HepG2 (cell line): ENCODE data around the gene SLC50A1. TPM values are rescaled to one million over a fixed set of nuclear protein-coding genes. Genes with fewer than 3 reads are reported as not detected.
A peak's percentile ranks its signal among the peaks of the same experiment; 100 is the strongest.

ENCODE experiments used
- ATAC-seq: fragments of 200-7000 bp; cut with Tn5 transposase; 3 replicates; pipeline ENCODE4 v1.9.1; 2020; ENCODE audit warnings: mild to moderate bottlenecking, moderate library complexity
- BruUV-seq: library from RNA; stranded (reverse); fragments of 400-500 nt; replicated peaks from 2 replicates; lab custom pipeline; 2021; lab: Mats Ljungman, UMichigan
- CTCF ChIA-PET: fragments of 300-600 bp; formaldehyde crosslinking; extraction: SDS; loops from one replicate; lab custom pipeline; 2021; ENCODE audit warnings: low total read pairs, inconsistent platforms, low intra/inter-chr PET ratio; lab: Yijun Ruan, JAX
- POLR2A ChIA-PET: fragments of 350-600 bp; sonication (Branson Sonifier 250); formaldehyde crosslinking; loops from one replicate; lab custom pipeline; 2020; ENCODE audit warnings: antibody characterized with exemption, inconsistent platforms; lab: Yijun Ruan, JAX
- DNase-seq: peaks from one replicate; pipeline ENCODE4 v3.0.0-alpha.2; 2015; ENCODE audit warnings: low spot score
- FAIRE-seq: peaks from 3 replicates; lab custom pipeline; 2011; peaks lifted over from hg19 to GRCh38; lab: Jason Lieb, UNC
- H2AFZ ChIP-seq: one replicate; pipeline ENCODE4 v1.6.1; 2011; ENCODE audit warnings: low read length, inconsistent platforms
- H3K27ac ChIP-seq: fragments of 300-600 bp; 3 replicates; pipeline ENCODE4 v1.8.0; 2011; ENCODE audit warnings: mixed run types, mild to moderate bottlenecking, mixed read lengths, low read length, inconsistent platforms; ENCODE audit not compliant: insufficient read depth; ENCODE audit errors: extremely low read length
- H3K27me3 ChIP-seq, 2 experiments: fragments of 200-600 bp in 1 of 2; 2 replicates in 1 of 2; 3 replicates in 1 of 2; pipeline versions ENCODE4 v1.6.0 to v1.8.0; 2011; ENCODE audit warnings: low read length in 2 of 2, mild to moderate bottlenecking in 2 of 2, moderate library complexity in 2 of 2, inconsistent platforms in 1 of 2; ENCODE audit not compliant: insufficient read depth in 2 of 2, control insufficient read depth in 1 of 2
- H3K36me3 ChIP-seq, 2 experiments: fragments of 200-600 bp in 1 of 2; replicated peaks in 1 of 2; 2 replicates in 1 of 2; 3 replicates in 1 of 2; pipeline versions ENCODE4 v1.5.1 to v1.8.0; 2011; ENCODE audit warnings: low read length in 2 of 2, inconsistent platforms in 1 of 2; ENCODE audit not compliant: insufficient read depth in 2 of 2, control insufficient read depth in 1 of 2
- H3K4me1 ChIP-seq: 2 replicates; pipeline ENCODE4 v1.5.1; 2012; ENCODE audit warnings: low read length, inconsistent platforms; ENCODE audit not compliant: insufficient read depth
- H3K4me2 ChIP-seq: 2 replicates; pipeline ENCODE4 v1.6.0; 2011; ENCODE audit warnings: low read depth, low read length, inconsistent platforms
- H3K4me3 ChIP-seq, 3 experiments: fragments of 200-600 bp in 1 of 3; sonication (generic), shearing (Covaris generic) in 1 of 3; replicated peaks in 1 of 3; 2 replicates each; pipeline ENCODE4 v1.5.1; 2011 to 2016; ENCODE audit warnings: low read length in 3 of 3, inconsistent platforms in 2 of 3, low read depth in 2 of 3, mild to moderate bottlenecking in 2 of 3, control low read depth in 1 of 3, mixed read lengths in 1 of 3; ENCODE audit not compliant: insufficient read depth in 1 of 3
- H3K79me2 ChIP-seq: one replicate; pipeline ENCODE4 v1.6.1; 2011; ENCODE audit warnings: low read length, inconsistent platforms; ENCODE audit not compliant: insufficient read depth
- H3K9ac ChIP-seq: 2 replicates; pipeline ENCODE4 v1.6.0; 2011; ENCODE audit warnings: mild to moderate bottlenecking, low read depth, low read length, inconsistent platforms; ENCODE audit not compliant: insufficient read depth
- H3K9me3 ChIP-seq: 2 replicates; pipeline ENCODE4 v1.5.1; 2012; ENCODE audit warnings: mild to moderate bottlenecking, low read length
- H4K20me1 ChIP-seq: 2 replicates; pipeline ENCODE4 v1.6.0; 2011; ENCODE audit warnings: inconsistent platforms, mild to moderate bottlenecking, low read length, moderate library complexity; ENCODE audit not compliant: insufficient read depth
- ATF7-NPFF ChIP-seq: sonication (generic); formaldehyde crosslinking; IDR thresholded peaks from 2 replicates; pipeline ENCODE4 v1.8.1; 2023; ENCODE audit warnings: mild to moderate bottlenecking, low read depth, missing genetic modification reagents, moderate library complexity
- BHLHE40 ChIP-seq: IDR thresholded peaks from 2 replicates; pipeline ENCODE4 v1.6.1; 2011; ENCODE audit warnings: low read length, improper control_type of control experiment
- ETV5 ChIP-seq: IDR thresholded peaks from 2 replicates; pipeline ENCODE4 v1.6.1; 2018; ENCODE audit warnings: missing biosample characterization, missing genetic modification reagents, inconsistent platforms, borderline replicate concordance
- HNRNPK ChIP-seq: fragments of 200-400 bp; formaldehyde crosslinking; IDR thresholded peaks from 2 replicates; pipeline ENCODE4 v1.6.1; 2018; ENCODE audit warnings: low read length, low read depth, moderate library complexity, mild to moderate bottlenecking; ENCODE audit not compliant: poor library complexity, severe bottlenecking
- HNRNPL ChIP-seq: fragments of 200-400 bp; formaldehyde crosslinking; IDR thresholded peaks from 2 replicates; pipeline ENCODE4 v1.6.1; 2017; ENCODE audit warnings: mild to moderate bottlenecking, low read depth, low read length
- ISL2 ChIP-seq: sonication (generic); formaldehyde crosslinking; IDR thresholded peaks from 2 replicates; pipeline ENCODE4 v1.5.0; 2020; ENCODE audit warnings: missing genetic modification reagents
- MIER2 ChIP-seq: IDR thresholded peaks from 2 replicates; pipeline ENCODE4 v1.6.1; 2016; ENCODE audit warnings: missing biosample characterization, missing genetic modification reagents
- NR2F6 ChIP-seq, 2 experiments: IDR thresholded peaks; 2 replicates each; pipeline ENCODE4 v1.6.1; 2016; ENCODE audit warnings: antibody characterized with exemption in 1 of 2, mild to moderate bottlenecking in 1 of 2
- POLR2A ChIP-seq, 2 experiments: IDR thresholded peaks; 2 replicates each; pipeline ENCODE4 v1.6.1; 2011; ENCODE audit warnings: low read depth in 2 of 2, low read length in 2 of 2, mild to moderate bottlenecking in 1 of 2, moderate library complexity in 1 of 2; ENCODE audit not compliant: insufficient read depth in 1 of 2
- RFX3 ChIP-seq: IDR thresholded peaks from 2 replicates; pipeline ENCODE4 v1.6.1; 2016; ENCODE audit warnings: missing biosample characterization, missing genetic modification reagents
- RXRA ChIP-seq: sonication (generic); formaldehyde crosslinking; IDR thresholded peaks from 2 replicates; pipeline ENCODE4 v1.5.1; 2020; ENCODE audit warnings: missing genetic modification reagents
- SRSF4 ChIP-seq: fragments of 200-400 bp; formaldehyde crosslinking; IDR thresholded peaks from one replicate; pipeline ENCODE4 v1.6.1; 2018; ENCODE audit warnings: mild to moderate bottlenecking, low read depth, low read length, moderate library complexity; ENCODE audit not compliant: poor library complexity, severe bottlenecking
- ZNF446 ChIP-seq: sonication (generic); formaldehyde crosslinking; IDR thresholded peaks from 2 replicates; pipeline ENCODE4 v1.5.0; 2020; ENCODE audit warnings: mild to moderate bottlenecking, missing genetic modification reagents
- ZNF607 ChIP-seq: sonication (generic); formaldehyde crosslinking; IDR thresholded peaks from 2 replicates; pipeline ENCODE4 v1.5.1; 2020; ENCODE audit warnings: missing genetic modification reagents, mild to moderate bottlenecking, borderline replicate concordance
- ZNF777 ChIP-seq: sonication (generic); formaldehyde crosslinking; IDR thresholded peaks from 2 replicates; pipeline ENCODE4 v1.4.0; 2020; ENCODE audit warnings: missing genetic modification reagents
- WGBS: methylation state at CpG from one replicate; pipeline ENCODE4 v1.1.6; 2017; ENCODE audit warnings: low lambda C conversion rate; 5-methylcytosine and 5-hydroxymethylcytosine counted together
- in situ Hi-C: cut with HindIII; loops from 2 replicates; pipeline ENCODE4 v1.10.0; 2017; ENCODE audit warnings: low pct_unique_long_range_greater_than_20kb; ENCODE audit not compliant: extremely low pct_ligation_motif_present
- intact Hi-C: fragments of 100-400 bp; cut with micrococcal nuclease; formaldehyde crosslinking; loops from one replicate; pipeline ENCODE4 v1.10.0; 2022; ENCODE audit not compliant: unreplicated experiment
- polyA plus RNA-seq, 8 experiments: library from polyadenylated mRNA; depleted of rRNA in 3 of 8; stranded (reverse) in 7 of 8; unstranded in 1 of 8; fragments of >200 nt; fragmentation: Illumina TruSeq in 4 of 8; extraction: Trizol in 4 of 8; gene quantifications; 2 replicates each; pipeline versions ENCODE4 v1.2.1 to v1.2.3, GENCODE V29; 2011 to 2016; ENCODE audit warnings: low read depth in 4 of 8, missing spikeins in 1 of 8, mixed read lengths in 1 of 8; ENCODE audit not compliant: insufficient read depth in 1 of 8
- total RNA-seq, 5 experiments: library from RNA; depleted of rRNA; stranded (reverse); fragments of >200 nt; fragmentation: Illumina TruSeq; extraction: Trizol; gene quantifications; 2 replicates each; pipeline ENCODE4 v1.2.3, GENCODE V29; 2016; ENCODE audit warnings: low read depth in 1 of 5
- TF ChIP-seq, protein P1 (sequence below): IDR thresholded peaks from 2 replicates; pipeline ENCODE4 v1.6.1; 2016; ENCODE audit warnings: low read depth
- TF ChIP-seq, protein P2 (sequence below): sonication (generic); formaldehyde crosslinking; IDR thresholded peaks from 2 replicates; pipeline ENCODE4 v1.4.0; 2020; ENCODE audit warnings: mild to moderate bottlenecking, missing genetic modification reagents
- TF ChIP-seq, protein P3 (sequence below): sonication (generic); formaldehyde crosslinking; IDR thresholded peaks from 2 replicates; pipeline ENCODE4 v1.9.0; 2022; ENCODE audit warnings: low read depth, missing genetic modification reagents

Gene SLC50A1
- total and polyA plus RNA-seq, 2 of the 13 experiments (the other 11 are each of a cell fraction or from before 2014, with no cell fraction given): 22.5 to 46.8 TPM

DNA sequence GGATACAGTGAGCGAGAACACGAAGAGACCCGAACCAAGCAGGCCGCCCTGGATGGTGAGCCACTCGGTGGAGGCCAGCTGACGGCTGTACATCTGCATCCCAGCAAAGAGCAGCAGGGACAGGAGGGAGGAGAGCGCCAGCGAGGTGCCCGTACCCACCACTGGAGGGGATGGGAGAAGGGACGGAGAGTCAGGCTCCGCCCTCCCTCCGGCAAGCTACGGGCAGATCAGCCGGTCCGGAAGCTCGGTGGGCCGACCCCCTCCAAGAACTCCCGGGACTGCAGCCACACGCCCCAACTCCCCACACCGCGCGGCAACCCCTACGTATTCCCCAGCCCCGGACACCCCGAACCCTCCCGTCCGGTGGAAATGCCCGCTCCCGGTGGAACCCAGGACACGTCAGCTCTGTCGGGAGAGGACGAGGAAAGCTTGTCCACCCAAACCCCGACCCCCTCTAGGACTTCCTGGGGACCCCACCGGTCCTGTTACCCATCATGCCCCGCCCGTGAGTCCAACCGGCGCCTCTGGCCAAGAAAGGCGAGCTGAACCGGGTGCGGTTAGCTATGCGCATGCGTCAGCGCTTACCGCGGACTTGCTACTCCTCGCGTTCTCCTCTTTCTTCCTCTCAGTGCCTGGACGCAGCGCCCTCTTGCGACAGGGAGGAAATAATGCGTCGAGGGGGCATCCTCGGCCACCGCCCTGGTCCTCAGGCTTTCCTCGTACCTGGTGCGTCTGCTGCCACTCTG, 37.3 kb downstream of the SLC50A1 start, which contains the start of gene KRTCAP2:
Gene KRTCAP2, minus strand, starts transcription at position 573 of the 746 bp plus-strand sequence. Its CDS starts 80 bp downstream, at position 493.
- ATAC-seq (peak; percentile 78), FAIRE-seq (peak; percentile 88), DNase-seq (peak; percentile 93)
- H3K4me1 ChIP-seq: peaks cover 43% of the 10 kb centered on the region
- POLR2A ChIA-PET: interaction anchor here (0.9 to 2.2 kb wide), 14 partner anchors 21 to 218 kb away, joined by 3 to 30 read pairs (median 6); partner anchors contain the start of genes DPM3 and SLC50A1
- H3K4me3 ChIP-seq: peak within 1 kb of the TSS; percentile 71 to 92 (median 79)
- H3K27me3 ChIP-seq: 0 out of 5 replicates have a peak, but pooled peaks cover 0 to 1% of the 10 kb centered on the region in 2 experiments
- CTCF ChIA-PET: interaction anchor here (1.2 kb wide), 2 partner anchors 34 to 87 kb away, joined by 3 read pairs; no protein-coding TSS in a partner anchor
- peaks cover 0 to 12% of the 10 kb centered on the region in 2 experiments; a peak in 2 of 5 replicates for H3K36me3 ChIP-seq
- H3K9me3 ChIP-seq: no peaks in the 10 kb centered on the region
- peak within 1 kb of the TSS; percentile 83 for H3K4me2 ChIP-seq
- H4K20me1 ChIP-seq: no peaks in the 10 kb centered on the region
- peak within 1 kb of the TSS; percentile 73 for H3K27ac ChIP-seq
- BruUV-seq: TSS peak; percentile 75
- peak within 1 kb of the TSS; percentile 80 for H3K9ac ChIP-seq
- in situ Hi-C loops: no loop called here
- H2AFZ ChIP-seq: no peak within 1 kb of the TSS
- 1% methylated on average over 20 of the region's 57 CpGs for WGBS
- intact Hi-C loops: no loop called here
- peaks cover 10% of the 10 kb centered on the region for H3K79me2 ChIP-seq
- no peak for TF ChIP-seq NR2F6 (IDR thresholded peaks at IDR 0.05)
- TF ChIP-seq NR2F6 (CRISPR knock-in tag; IDR thresholded peaks at IDR 0.05): 0 out of 2 replicates have a peak, but pooled peaks have one; percentile 61
- TF ChIP-seq ZNF446 (CRISPR knock-in tag): peak; percentile 82; the same call in 1 of the 2 replicates
- TF ChIP-seq MIER2: 0 out of 2 replicates have a peak, but pooled peaks have one; percentile 14
- TF ChIP-seq, protein P1, sequence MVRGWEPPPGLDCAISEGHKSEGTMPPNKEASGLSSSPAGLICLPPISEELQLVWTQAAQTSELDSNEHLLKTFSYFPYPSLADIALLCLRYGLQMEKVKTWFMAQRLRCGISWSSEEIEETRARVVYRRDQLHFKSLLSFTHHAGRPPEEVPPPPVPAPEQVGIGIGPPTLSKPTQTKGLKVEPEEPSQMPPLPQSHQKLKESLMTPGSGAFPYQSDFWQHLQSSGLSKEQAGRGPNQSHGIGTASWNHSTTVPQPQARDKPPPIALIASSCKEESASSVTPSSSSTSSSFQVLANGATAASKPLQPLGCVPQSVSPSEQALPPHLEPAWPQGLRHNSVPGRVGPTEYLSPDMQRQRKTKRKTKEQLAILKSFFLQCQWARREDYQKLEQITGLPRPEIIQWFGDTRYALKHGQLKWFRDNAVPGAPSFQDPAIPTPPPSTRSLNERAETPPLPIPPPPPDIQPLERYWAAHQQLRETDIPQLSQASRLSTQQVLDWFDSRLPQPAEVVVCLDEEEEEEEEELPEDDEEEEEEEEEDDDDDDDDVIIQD: peak; percentile 65; the same call in 1 of the 2 replicates
- peak; percentile 67 for TF ChIP-seq HNRNPK
- TF ChIP-seq ZNF607: peak; percentile 58; the same call in 1 of the 2 replicates
- TF ChIP-seq, protein P2, sequence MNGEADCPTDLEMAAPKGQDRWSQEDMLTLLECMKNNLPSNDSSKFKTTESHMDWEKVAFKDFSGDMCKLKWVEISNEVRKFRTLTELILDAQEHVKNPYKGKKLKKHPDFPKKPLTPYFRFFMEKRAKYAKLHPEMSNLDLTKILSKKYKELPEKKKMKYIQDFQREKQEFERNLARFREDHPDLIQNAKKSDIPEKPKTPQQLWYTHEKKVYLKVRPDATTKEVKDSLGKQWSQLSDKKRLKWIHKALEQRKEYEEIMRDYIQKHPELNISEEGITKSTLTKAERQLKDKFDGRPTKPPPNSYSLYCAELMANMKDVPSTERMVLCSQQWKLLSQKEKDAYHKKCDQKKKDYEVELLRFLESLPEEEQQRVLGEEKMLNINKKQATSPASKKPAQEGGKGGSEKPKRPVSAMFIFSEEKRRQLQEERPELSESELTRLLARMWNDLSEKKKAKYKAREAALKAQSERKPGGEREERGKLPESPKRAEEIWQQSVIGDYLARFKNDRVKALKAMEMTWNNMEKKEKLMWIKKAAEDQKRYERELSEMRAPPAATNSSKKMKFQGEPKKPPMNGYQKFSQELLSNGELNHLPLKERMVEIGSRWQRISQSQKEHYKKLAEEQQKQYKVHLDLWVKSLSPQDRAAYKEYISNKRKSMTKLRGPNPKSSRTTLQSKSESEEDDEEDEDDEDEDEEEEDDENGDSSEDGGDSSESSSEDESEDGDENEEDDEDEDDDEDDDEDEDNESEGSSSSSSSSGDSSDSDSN (CRISPR knock-in tag): peak; percentile 84
- peak; percentile 76 for TF ChIP-seq ETV5 (CRISPR knock-in tag)
- TF ChIP-seq SRSF4: no peak
- TF ChIP-seq BHLHE40: no peak
- 0 out of 2 replicates have a peak, but pooled peaks have one; percentile 44 for TF ChIP-seq ISL2 (CRISPR knock-in tag)
- TF ChIP-seq RFX3 (CRISPR knock-in tag): no peak
- TF ChIP-seq, protein P3, sequence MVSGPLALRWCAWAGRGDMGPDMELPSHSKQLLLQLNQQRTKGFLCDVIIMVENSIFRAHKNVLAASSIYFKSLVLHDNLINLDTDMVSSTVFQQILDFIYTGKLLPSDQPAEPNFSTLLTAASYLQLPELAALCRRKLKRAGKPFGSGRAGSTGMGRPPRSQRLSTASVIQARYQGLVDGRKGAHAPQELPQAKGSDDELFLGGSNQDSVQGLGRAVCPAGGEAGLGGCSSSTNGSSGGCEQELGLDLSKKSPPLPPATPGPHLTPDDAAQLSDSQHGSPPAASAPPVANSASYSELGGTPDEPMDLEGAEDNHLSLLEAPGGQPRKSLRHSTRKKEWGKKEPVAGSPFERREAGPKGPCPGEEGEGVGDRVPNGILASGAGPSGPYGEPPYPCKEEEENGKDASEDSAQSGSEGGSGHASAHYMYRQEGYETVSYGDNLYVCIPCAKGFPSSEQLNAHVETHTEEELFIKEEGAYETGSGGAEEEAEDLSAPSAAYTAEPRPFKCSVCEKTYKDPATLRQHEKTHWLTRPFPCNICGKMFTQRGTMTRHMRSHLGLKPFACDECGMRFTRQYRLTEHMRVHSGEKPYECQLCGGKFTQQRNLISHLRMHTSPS (CRISPR knock-in tag): no peak
- TF ChIP-seq RXRA: peak; percentile 84
- peak; percentile 70; the same call in 1 of the 2 replicates for TF ChIP-seq HNRNPL
- 0 out of 2 replicates have a peak, but pooled peaks have one; percentile 29 for TF ChIP-seq ATF7-NPFF (CRISPR knock-in tag)
- TF ChIP-seq POLR2A (IDR thresholded peaks at IDR 0.05; ENCODE audit: insufficient read depth in 1 of 2, low read depth in 2 of 2, low read length in 2 of 2): peak; percentile 71 to 77
- TF ChIP-seq ZNF777 (CRISPR knock-in tag): no peak; the same call in 1 of the 2 replicates
